ENCODE measurements around the gene PCCA. TPM values are rescaled to one million over a fixed set of nuclear protein-coding genes. Genes with fewer than 3 reads are reported as not detected.

Gene PCCA
- total RNA-seq, 1 experiment from 2014 or later: 39.9 TPM

DNA sequence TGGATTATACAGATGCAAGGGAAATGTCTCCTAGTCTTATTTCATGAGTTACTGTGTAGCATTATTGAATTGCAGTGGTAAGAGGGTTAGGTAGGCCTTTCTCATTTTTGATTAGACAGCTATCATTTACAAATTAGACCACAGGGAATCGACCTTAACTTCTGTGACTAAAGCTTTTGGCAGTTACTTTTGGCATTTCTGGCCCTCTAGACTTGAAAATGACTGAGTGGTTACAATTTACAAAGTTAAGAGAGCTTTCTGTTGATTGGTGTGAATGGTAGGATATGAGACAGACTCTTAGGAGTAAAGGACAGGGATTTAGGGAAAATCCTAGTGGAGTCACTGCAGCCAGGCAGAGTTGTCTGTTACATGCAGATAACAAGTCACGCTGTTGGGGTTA is 413.6 kb downstream of the PCCA start:
- ChIA-PET POLR2A (no interaction called here), CTCF (no interaction called here)
- no peaks in the 10 kb centered on the region for H3K27me3 Mint-ChIP-seq (ENCODE audit: insufficient read depth, unreplicated experiment)

DNA sequence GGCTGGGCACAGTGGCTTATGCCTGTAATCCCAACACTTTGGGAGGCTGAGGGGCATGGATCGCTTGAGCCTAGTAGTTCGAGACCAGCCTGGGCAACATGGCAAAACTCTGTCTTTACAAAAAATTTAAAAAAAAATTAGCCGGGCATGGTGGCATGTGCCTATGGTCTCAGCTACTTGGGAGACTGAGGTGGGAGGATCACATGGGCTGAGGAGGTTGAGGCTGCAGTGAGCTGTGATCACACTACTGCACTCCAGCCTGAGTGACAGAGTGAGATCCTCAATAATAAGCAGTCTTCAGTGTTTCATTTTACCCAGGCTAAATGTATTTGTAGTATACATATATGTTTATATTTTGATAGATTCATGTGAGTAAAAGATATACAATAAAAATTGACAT is 414.7 kb downstream of the PCCA start:
- H3K4me3 Mint-ChIP-seq (ENCODE audit: unreplicated experiment): no peak overlapping the region
- Histone ChIP-seq H3K9me3 (no peaks in the 10 kb centered on the region), H3K27me3 (replicated peaks; ENCODE audit: control insufficient read depth, insufficient read depth, low read length) (no peaks in the 10 kb centered on the region), H3K4me3 (ENCODE audit: low read depth, low read length) (no peak overlapping the region), H3K36me3 (ENCODE audit: control insufficient read depth, insufficient read depth, low read length) (no peaks in the 10 kb centered on the region), H3K4me1 (no peaks in the 10 kb centered on the region)
- H3K36me3 Mint-ChIP-seq (ENCODE audit: insufficient read depth, unreplicated experiment): no peaks in the 10 kb centered on the region
- no peaks in the 10 kb centered on the region for H3K27me3 Mint-ChIP-seq (ENCODE audit: insufficient read depth, unreplicated experiment)
- no TSS peak for BruUV-seq (replicated peaks)
- CTCF ChIA-PET: no interaction called here
- H3K9me3 Mint-ChIP-seq (ENCODE audit: unreplicated experiment): no peaks in the 10 kb centered on the region
- no peak for DNase-seq
- intact Hi-C loops (cut with micrococcal nuclease; ENCODE audit: unreplicated experiment): no loop called here
- TF ChIP-seq, protein P1, sequence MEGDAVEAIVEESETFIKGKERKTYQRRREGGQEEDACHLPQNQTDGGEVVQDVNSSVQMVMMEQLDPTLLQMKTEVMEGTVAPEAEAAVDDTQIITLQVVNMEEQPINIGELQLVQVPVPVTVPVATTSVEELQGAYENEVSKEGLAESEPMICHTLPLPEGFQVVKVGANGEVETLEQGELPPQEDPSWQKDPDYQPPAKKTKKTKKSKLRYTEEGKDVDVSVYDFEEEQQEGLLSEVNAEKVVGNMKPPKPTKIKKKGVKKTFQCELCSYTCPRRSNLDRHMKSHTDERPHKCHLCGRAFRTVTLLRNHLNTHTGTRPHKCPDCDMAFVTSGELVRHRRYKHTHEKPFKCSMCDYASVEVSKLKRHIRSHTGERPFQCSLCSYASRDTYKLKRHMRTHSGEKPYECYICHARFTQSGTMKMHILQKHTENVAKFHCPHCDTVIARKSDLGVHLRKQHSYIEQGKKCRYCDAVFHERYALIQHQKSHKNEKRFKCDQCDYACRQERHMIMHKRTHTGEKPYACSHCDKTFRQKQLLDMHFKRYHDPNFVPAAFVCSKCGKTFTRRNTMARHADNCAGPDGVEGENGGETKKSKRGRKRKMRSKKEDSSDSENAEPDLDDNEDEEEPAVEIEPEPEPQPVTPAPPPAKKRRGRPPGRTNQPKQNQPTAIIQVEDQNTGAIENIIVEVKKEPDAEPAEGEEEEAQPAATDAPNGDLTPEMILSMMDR (IDR thresholded peaks at IDR 0.05; ENCODE audit: insufficient read depth in 1 of 2, low read depth in 1 of 2, low read length in 1 of 2, severe bottlenecking in 1 of 2, unreplicated experiment in 1 of 2): no peak
- H3K4me1 Mint-ChIP-seq (ENCODE audit: low read depth, unreplicated experiment): no peaks in the 10 kb centered on the region
- POLR2A ChIA-PET: no interaction called here
- no peak overlapping the region for H3K27ac Mint-ChIP-seq (ENCODE audit: unreplicated experiment)

More for the DNA sequence above, 413.6 kb downstream of the PCCA start:
- DNase-seq: no peak
- Mint-ChIP-seq H3K4me1 (ENCODE audit: low read depth, unreplicated experiment) (no peaks in the 10 kb centered on the region), H3K27ac (ENCODE audit: unreplicated experiment) (no peak overlapping the region), H3K9me3 (ENCODE audit: unreplicated experiment) (no peaks in the 10 kb centered on the region), H3K4me3 (ENCODE audit: unreplicated experiment) (no peak overlapping the region), H3K36me3 (ENCODE audit: insufficient read depth, unreplicated experiment) (no peaks in the 10 kb centered on the region)
- TF ChIP-seq, protein P1 (IDR thresholded peaks at IDR 0.05; ENCODE audit: insufficient read depth in 1 of 2, low read depth in 1 of 2, low read length in 1 of 2, severe bottlenecking in 1 of 2, unreplicated experiment in 1 of 2): no peak
- Histone ChIP-seq H3K9me3 (no peaks in the 10 kb centered on the region), H3K36me3 (ENCODE audit: control insufficient read depth, insufficient read depth, low read length) (no peaks in the 10 kb centered on the region), H3K4me3 (ENCODE audit: low read depth, low read length) (no peak overlapping the region), H3K4me1 (no peaks in the 10 kb centered on the region), H3K27me3 (replicated peaks; ENCODE audit: control insufficient read depth, insufficient read depth, low read length) (no peaks in the 10 kb centered on the region)
- no TSS peak for BruUV-seq (replicated peaks)
- intact Hi-C loops (cut with micrococcal nuclease; ENCODE audit: unreplicated experiment): no loop called here

DNA sequence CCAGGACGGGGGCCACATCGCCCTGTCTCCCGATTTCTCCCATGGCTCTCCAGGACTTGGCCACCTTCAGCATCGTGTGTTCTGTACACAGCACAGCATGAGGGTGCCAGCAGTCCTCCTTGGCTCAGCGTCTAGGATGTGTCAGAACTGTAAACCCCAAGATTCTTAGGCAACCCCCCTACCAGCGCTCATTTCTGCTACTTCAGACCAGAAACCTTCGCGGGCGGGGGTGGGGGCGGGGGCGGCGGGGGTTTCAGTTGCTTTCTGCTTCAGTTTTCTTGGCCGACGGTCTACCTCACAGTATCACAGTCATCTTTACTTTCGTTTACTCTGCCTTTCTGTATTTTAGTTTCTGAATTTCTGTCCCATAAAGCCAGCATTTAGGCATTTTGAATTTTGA is 417.3 kb downstream of the PCCA start:
- TF ChIP-seq, protein P1 (IDR thresholded peaks at IDR 0.05; ENCODE audit: insufficient read depth in 1 of 2, low read depth in 1 of 2, low read length in 1 of 2, severe bottlenecking in 1 of 2, unreplicated experiment in 1 of 2): no peak
- no TSS peak for BruUV-seq (replicated peaks)
- Mint-ChIP-seq H3K36me3 (ENCODE audit: insufficient read depth, unreplicated experiment) (peaks cover 5% of the 10 kb centered on the region), H3K27ac (ENCODE audit: unreplicated experiment) (no peak overlapping the region), H3K4me3 (ENCODE audit: unreplicated experiment) (no peak overlapping the region), H3K4me1 (ENCODE audit: low read depth, unreplicated experiment) (no peaks in the 10 kb centered on the region), H3K27me3 (ENCODE audit: insufficient read depth, unreplicated experiment) (no peaks in the 10 kb centered on the region), H3K9me3 (ENCODE audit: unreplicated experiment) (no peaks in the 10 kb centered on the region)
- Histone ChIP-seq H3K27me3 (replicated peaks; ENCODE audit: control insufficient read depth, insufficient read depth, low read length) (no peaks in the 10 kb centered on the region), H3K4me3 (ENCODE audit: low read depth, low read length) (no peak overlapping the region), H3K9me3 (no peaks in the 10 kb centered on the region), H3K36me3 (ENCODE audit: control insufficient read depth, insufficient read depth, low read length) (no peaks in the 10 kb centered on the region), H3K4me1 (no peaks in the 10 kb centered on the region)
- POLR2A ChIA-PET: no interaction called here
- CTCF ChIA-PET: no interaction called here
- DNase-seq: no peak
- intact Hi-C loops (cut with micrococcal nuclease; ENCODE audit: unreplicated experiment): no loop called here
